ENCODE results near the gene ABCB4. TPM values are rescaled to one million over a fixed set of nuclear protein-coding genes. Genes with fewer than 3 reads are reported as not detected.

Gene ABCB4
- total RNA-seq, 1 experiment from 2014 or later: 0.20 TPM

DNA sequence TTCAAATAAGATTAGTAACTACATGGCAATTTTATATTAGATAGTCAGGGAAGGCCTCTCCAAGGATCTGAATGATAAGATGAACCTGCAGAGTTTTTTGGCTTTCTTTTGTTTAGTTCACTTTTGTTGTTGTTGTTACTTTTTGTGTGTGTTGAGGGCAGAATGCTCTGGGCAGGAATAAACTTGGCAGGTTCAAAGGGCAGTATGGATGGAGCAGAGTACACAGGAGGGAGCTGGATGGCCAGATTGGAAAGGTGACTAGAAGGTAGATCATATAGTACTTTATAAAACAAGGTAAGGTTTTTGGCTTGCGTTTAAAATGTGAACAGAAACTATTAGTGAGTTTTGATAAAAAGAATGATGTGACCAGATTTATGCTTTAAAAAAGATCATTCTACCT, 112.1 kb downstream of the ABCB4 start:
- H3T11ph ChIP-seq (ENCODE audit: low read length): no peak overlapping the region
- H3K9me3 Mint-ChIP-seq: peaks cover 3 to 6% of the 10 kb centered on the region in 2 experiments; a peak in 3 of 5 replicates
- no peak for DNase-seq
- H3K27me3 ChIP-seq (ENCODE audit: insufficient read depth, low read length): no peaks in the 10 kb centered on the region; the same call in 1 of the 2 replicates
- H3K4ac ChIP-seq (ENCODE audit: low read depth, low read length): no peak overlapping the region
- H3K27ac Mint-ChIP-seq: no peak overlapping the region
- H3K23me2 ChIP-seq (ENCODE audit: insufficient read length, low read depth, low read length, poor library complexity, severe bottlenecking): no peaks in the 10 kb centered on the region
- H2AFZ ChIP-seq (ENCODE audit: low read length): no peak overlapping the region
- H3K4me3 Mint-ChIP-seq: no peak overlapping the region
- H3K23ac ChIP-seq (ENCODE audit: insufficient read length, low read depth, low read length): no peak overlapping the region
- H3K9me3 ChIP-seq (ENCODE audit: control insufficient read depth, low read depth, low read length): no peaks in the 10 kb centered on the region
- no peaks in the 10 kb centered on the region for H3K79me2 ChIP-seq (ENCODE audit: insufficient read depth, low read length)
- peaks cover 9% of the 10 kb centered on the region in 2 experiments; a peak in 3 of 4 replicates for H3K4me1 Mint-ChIP-seq
- H2BK15ac ChIP-seq (ENCODE audit: low read depth, low read length): no peak overlapping the region
- H3K18ac ChIP-seq (ENCODE audit: insufficient read length, low read depth, low read length): no peak overlapping the region
- H2BK20ac ChIP-seq (ENCODE audit: low read depth, low read length, poor library complexity, severe bottlenecking): no peak overlapping the region
- no peak overlapping the region for H4K5ac ChIP-seq (ENCODE audit: insufficient read length, low read depth, low read length)
- no peak overlapping the region for H4K8ac ChIP-seq (replicated peaks; ENCODE audit: insufficient read length, low read depth, low read length)
- H4K91ac ChIP-seq (ENCODE audit: insufficient read length, low read depth, low read length): no peak overlapping the region
- H2BK5ac ChIP-seq (ENCODE audit: insufficient read length, low read length): no peak overlapping the region
- no peaks in the 10 kb centered on the region for H3K27me3 Mint-ChIP-seq (ENCODE audit: low read depth)
- no peak overlapping the region for H3K56ac ChIP-seq (ENCODE audit: insufficient read length, low read depth, low read length)
- WGBS (ENCODE audit: extremely low coverage, insufficient read length, low lambda C conversion rate): no CpG with 5 or more reads among the region's 1 CpG
- H3K9ac ChIP-seq (ENCODE audit: extremely low read depth, insufficient read length, low read length): no peak overlapping the region
- peaks cover 8 to 16% (median 12%) of the 10 kb centered on the region in 3 experiments for H3K36me3 Mint-ChIP-seq (ENCODE audit: insufficient read depth in 1 of 3, low read depth in 3 of 3)
- no peak overlapping the region for H3K27ac ChIP-seq (ENCODE audit: insufficient read length, low read depth, low read length)
- H4K20me1 ChIP-seq (ENCODE audit: control insufficient read depth, insufficient read depth, insufficient read length): no peaks in the 10 kb centered on the region
- H3K79me1 ChIP-seq (ENCODE audit: insufficient read depth, low read depth, low read length, poor library complexity, severe bottlenecking): no peaks in the 10 kb centered on the region
- H2BK12ac ChIP-seq (ENCODE audit: insufficient read length, low read depth, low read length): no peak overlapping the region
- H3K4me1 ChIP-seq (ENCODE audit: insufficient read depth, low read length): no peaks in the 10 kb centered on the region
- no peak overlapping the region for H3K14ac ChIP-seq (ENCODE audit: insufficient read depth, low read length)
- no peak for TF ChIP-seq CTCF (conservative IDR thresholded peaks at IDR 0.05)
- H3K4me2 ChIP-seq (ENCODE audit: insufficient read depth, insufficient read length, low read length): no peak overlapping the region
- no peak overlapping the region for H2AK5ac ChIP-seq (ENCODE audit: insufficient read length, low read length)
- H2BK120ac ChIP-seq (ENCODE audit: low read depth, low read length, poor library complexity, severe bottlenecking): no peak overlapping the region
